M059J (cell line): Measurements from ENCODE around the gene PDZD2. TPM values are rescaled to one million over a fixed set of nuclear protein-coding genes. Genes with fewer than 3 reads are reported as not detected.
A peak's percentile ranks its signal among the peaks of the same experiment; 100 is the strongest.

Source experiments
- DNase-seq: peaks from one replicate; pipeline ENCODE4 v3.0.0-alpha.2; 2012; ENCODE audit warnings: low read depth
- total RNA-seq: library from RNA; depleted of rRNA; stranded (reverse); fragments of >200 nt; shearing (Covaris generic); gene quantifications from 2 replicates; pipeline ENCODE4 v1.2.3, GENCODE V29; 2014

The PDZD2 gene
- total RNA-seq, 1 experiment from 2014 or later: 7.1 TPM

DNA sequence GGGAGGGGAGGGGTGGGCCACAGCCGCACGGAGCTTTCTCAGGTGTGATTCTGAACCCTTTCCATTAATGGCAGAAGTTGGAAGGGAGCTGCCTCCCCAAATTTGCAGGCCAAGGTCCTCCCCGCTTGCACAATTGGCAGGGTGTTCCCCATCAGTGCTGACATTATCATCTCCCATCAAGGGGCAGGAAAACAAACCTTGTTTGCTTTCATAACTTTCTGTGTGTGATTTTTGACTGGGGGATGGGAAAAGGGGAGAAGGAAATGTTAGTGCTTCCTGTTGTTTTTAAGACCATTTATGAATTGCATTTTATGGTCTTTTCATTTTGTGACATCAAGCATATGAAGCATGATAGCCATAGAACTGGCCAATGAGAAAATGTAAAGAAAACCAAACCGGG is 292.9 kb downstream of the PDZD2 start:
- DNase-seq: no peak

- DNase-seq: no peak
Measured at GRCh38 chr5:31934156-31934555, 295.2 kb downstream of the PDZD2 start.

GRCh38 chr5:31935496-31936369 is 296.8 kb downstream of the PDZD2 start:
- no peak for DNase-seq

GRCh38 chr5:31936683-31937082 is 297.8 kb downstream of the PDZD2 start:
- DNase-seq: no peak

DNA sequence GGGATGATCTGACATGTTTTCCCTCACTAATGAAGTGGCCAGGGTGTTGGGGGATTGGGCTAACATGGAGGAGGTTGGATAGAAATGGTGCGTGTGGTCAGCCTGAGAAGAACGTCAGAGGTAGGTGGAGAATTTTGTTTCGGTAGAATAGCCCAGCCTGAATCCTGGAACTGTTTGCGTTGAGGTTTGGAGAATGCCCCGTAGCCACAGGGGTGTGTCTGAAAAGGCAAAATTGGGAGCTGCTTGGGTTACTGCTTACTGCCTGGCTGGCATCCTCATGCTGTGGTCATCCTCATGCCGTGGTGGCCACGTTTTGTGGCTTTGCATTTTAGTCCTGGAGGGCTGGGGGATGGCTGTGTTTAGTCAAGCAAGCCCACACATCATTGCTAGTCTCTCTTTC is 298.3 kb downstream of the PDZD2 start:
- DNase-seq: no peak

- DNase-seq: no peak
Measured at GRCh38 chr5:31937703-31938102, 298.8 kb downstream of the PDZD2 start.

GRCh38 chr5:31939151-31939550 is 300.2 kb downstream of the PDZD2 start:
- DNase-seq: no peak

- no peak for DNase-seq
Measured at GRCh38 chr5:31941151-31941755, 302.3 kb downstream of the PDZD2 start.

- peak; percentile 68 for DNase-seq
Measured at GRCh38 chr5:31942546-31942945, 303.6 kb downstream of the PDZD2 start.

DNA sequence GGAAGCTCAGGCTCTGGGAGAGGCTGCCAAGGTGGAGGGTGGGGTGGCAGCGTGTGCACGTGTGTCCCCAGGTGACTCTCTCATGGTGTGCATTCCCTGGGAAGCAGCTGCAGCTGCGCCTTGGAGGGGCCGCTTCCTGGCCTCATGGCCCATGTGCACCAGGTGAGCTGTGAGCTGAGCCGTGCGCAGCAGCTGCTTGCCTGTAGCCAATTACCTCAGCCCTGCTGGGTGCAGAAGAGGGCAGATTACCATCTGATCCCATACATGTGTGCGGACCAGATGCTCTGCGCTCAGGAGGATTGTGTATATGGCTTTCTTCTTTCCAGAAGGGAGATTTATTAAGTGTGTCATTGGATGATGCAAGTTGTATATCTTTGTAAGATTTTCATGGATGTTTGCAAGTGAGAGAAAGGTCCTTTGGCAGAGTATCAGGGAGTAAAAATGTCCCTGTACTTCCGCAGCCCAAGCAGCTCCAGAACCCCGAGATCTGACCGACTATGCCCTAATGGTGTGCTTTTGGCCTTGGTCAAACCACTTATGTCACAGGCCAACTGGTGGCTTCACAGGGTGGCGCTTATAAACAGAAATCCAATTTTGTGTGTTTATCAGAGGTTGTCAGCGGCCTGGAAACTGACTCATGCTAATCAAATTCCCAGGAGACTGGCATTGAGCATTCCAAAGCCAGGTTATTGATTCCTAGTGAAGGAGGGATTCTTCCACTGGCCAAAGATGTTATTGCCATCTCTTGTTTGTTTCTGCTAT is 305.9 kb downstream of the PDZD2 start:
- DNase-seq: no peak

- DNase-seq: no peak
Measured at GRCh38 chr5:31948006-31948405, 309.1 kb downstream of the PDZD2 start.

GRCh38 chr5:31952067-31952466 is 313.1 kb downstream of the PDZD2 start:
- DNase-seq: no peak

GRCh38 chr5:31954091-31954490 is 315.2 kb downstream of the PDZD2 start:
- peak; percentile 30 for DNase-seq

DNA sequence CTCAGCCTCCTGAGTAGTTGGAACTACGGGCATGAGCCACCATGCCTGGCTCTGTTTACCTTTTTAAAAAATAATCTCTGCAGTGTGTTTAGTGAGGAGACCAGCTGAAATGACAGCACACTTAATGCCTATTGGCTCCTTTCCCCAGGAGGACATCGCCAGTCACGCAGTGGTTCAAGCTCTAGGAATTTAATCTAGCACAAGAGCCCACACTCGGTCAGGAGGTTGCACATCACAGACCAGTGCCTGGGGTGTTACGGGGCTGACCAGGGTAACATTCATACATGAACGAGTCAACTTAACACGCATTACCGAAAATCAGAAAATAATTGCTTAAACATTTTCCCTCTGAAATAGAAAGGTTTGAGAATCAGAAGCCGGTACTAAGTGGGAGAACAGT is 318.2 kb downstream of the PDZD2 start:
- no peak for DNase-seq

- no peak for DNase-seq
Measured at GRCh38 chr5:31962351-31962751, 323.4 kb downstream of the PDZD2 start.

DNA sequence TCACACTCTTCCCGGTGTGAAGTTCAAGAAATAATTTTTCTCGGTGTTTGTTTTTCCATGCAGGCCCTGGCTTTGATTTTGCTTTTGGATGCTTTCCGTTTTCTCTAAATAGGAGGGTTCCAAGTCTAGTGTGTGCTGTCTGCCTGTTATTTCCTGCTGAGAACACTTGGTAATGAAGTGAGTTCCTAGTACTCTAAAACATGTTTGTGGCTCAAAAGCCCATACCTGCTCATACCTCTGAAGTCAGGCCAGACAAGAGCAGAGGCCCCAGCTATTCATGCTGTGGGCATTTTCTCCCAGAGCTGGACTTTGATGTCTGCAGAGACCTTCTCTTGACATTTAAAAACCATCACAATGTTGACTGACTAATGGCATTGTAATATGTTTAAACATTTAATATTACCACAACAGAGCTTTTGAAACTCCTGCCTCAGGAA is 324.0 kb downstream of the PDZD2 start:
- DNase-seq: peak; percentile 87

DNA sequence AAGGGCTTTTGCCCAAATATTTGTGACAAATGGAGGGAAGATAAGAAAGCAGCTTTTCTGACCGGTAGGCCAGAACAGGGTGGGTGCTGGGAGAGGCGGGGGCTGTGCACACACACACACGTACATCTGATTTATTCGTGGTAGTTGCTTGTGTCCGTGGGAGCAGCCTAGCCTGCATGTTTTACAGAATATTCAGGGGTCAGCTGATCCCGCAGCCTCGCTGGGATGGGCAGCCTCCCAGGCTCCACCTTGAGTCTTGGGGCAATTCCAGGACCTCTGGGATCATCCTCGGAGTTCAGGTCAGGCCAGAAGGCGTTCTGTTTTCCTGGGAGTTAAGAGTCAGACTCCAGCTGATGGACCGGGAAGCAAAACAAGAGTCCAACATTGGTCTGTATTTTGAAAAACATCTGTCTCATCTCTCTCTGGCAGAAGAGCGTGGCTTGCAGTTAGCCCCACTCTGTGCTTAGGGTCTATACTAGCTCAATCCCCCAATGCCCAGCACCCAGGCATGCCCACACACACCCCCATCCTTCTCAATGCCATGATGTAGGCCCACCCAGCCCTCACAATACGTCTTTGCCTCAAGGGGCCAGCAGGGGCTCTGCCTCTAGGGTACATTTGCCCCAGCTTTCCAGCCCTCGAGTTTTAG is 324.6 kb downstream of the PDZD2 start:
- peak; percentile 60 for DNase-seq

GRCh38 chr5:31964007-31964360 is 325.1 kb downstream of the PDZD2 start:
- no peak for DNase-seq

DNA sequence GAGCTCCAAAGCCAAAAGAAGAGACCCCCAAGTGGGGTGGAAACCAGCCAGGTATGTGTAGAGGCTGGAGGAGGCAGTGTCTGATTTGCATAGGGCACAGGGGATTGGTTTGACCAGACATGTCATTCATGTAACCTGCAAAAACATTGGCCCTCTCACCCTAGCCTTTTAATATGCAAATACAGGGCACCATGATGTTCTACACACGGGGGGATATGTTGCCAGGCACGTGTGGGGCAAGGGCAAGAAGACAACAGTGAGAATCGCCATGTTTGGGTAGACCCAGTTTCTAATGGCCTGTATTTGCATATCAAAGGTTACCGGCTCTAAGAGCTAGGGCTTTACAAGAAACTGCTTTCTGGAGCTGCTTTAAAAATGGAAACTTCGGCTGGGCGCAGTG is 326.3 kb downstream of the PDZD2 start:
- no peak for DNase-seq

GRCh38 chr5:31966936-31967335 is 328.0 kb downstream of the PDZD2 start:
- DNase-seq: no peak

DNA sequence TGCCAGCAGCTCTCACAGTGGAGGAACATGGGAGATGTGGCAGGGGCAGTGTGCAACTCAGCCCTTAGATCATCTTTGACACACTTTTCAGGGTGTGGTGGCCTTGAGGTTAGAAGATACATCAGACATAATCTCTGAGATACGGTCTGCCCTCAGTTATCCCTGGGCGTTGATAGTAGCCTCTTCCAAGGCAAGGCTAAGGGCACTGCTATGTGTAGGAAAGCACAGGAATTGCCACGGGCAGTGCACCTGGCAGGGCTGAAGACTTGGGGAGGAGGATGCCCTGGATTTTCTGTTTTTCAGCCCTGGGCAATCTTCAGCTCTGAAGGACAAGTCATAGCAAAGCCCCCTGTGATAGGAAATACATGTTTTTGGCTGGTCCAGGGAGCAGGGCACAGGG is 328.5 kb downstream of the PDZD2 start:
- DNase-seq: no peak

- DNase-seq: no peak
Measured at GRCh38 chr5:31972558-31972957, 333.6 kb downstream of the PDZD2 start.
